ENCODE results near the gene SFI1. TPM values are rescaled to one million over a fixed set of nuclear protein-coding genes. Genes with fewer than 3 reads are reported as not detected.
"Not testable (repeated sequence)": the region's sequence is repeated elsewhere in the genome, so short reads cannot be mapped to it uniquely, and the experiment has no call there.

SFI1 gene
- total RNA-seq, 4 donors from 2014 or later = 9.4 to 21.1 (median 15.4) TPM

GRCh38 chr22:31475800-31476199 is 20.5 kb upstream of the SFI1 start:
- TF ChIP-seq POLR2AphosphoS5 (IDR thresholded peaks at IDR 0.05) (no peak), EP300 (IDR thresholded peaks at IDR 0.05) (no peak), CTCF (IDR thresholded peaks at IDR 0.05) (no peak), POLR2A (IDR thresholded peaks at IDR 0.05; ENCODE audit: low read depth) (no peak)
- Histone ChIP-seq H3K9me3 (no peaks in the 10 kb centered on the region), H3K36me3 (peaks cover 0 to 51% (median 33%) of the 10 kb centered on the region in 4 donors), H3K27ac (replicated peaks in 1 of 4) (no peak overlapping the region), H3K4me3 (no peak overlapping the region), H3K27me3 (no peaks in the 10 kb centered on the region), H3K4me1 (peaks cover 0 to 6% (median 2%) of the 10 kb centered on the region in 4 donors)
- intact Hi-C loops (cut with DNase I) = no loop called here
- no peak for DNase-seq (ENCODE audit: extremely low spot score)
- 87% methylated on average over 3 of the region's 3 CpGs for WGBS

GRCh38 chr22:31477329-31477728 is 19.0 kb upstream of the SFI1 start:
- intact Hi-C loops (cut with DNase I) = no loop called here
- peaks cover 7 to 57% (median 39%) of the 10 kb centered on the region in 4 donors for H3K36me3 ChIP-seq
- 92% methylated on average over 4 of the region's 4 CpGs for WGBS
- H3K9me3 ChIP-seq = no peaks in the 10 kb centered on the region
- H3K27me3 ChIP-seq = no peaks in the 10 kb centered on the region
- no peak for DNase-seq (ENCODE audit: extremely low spot score)
- peaks cover 0 to 6% (median 2%) of the 10 kb centered on the region in 4 donors for H3K4me1 ChIP-seq
- no peak for TF ChIP-seq POLR2A (IDR thresholded peaks at IDR 0.05; ENCODE audit: low read depth)
- TF ChIP-seq POLR2AphosphoS5 (IDR thresholded peaks at IDR 0.05) = no peak
- no peak for TF ChIP-seq CTCF (IDR thresholded peaks at IDR 0.05)
- no peak for TF ChIP-seq EP300 (IDR thresholded peaks at IDR 0.05)
- H3K4me3 ChIP-seq = no peak overlapping the region
- H3K27ac ChIP-seq (replicated peaks in 1 of 4) = no peak overlapping the region

GRCh38 chr22:31481129-31481528 is 15.2 kb upstream of the SFI1 start:
- no peak overlapping the region for H3K4me3 ChIP-seq
- H3K27ac ChIP-seq (replicated peaks in 1 of 4) = no peak overlapping the region
- intact Hi-C loops (cut with DNase I) = no loop called here
- WGBS = 94% methylated on average over 3 of the region's 3 CpGs
- peaks cover 0 to 22% (median 9%) of the 10 kb centered on the region in 4 donors for H3K4me1 ChIP-seq
- no peaks in the 10 kb centered on the region for H3K9me3 ChIP-seq
- DNase-seq (ENCODE audit: extremely low spot score) = no peak
- no peaks in the 10 kb centered on the region for H3K27me3 ChIP-seq
- TF ChIP-seq POLR2A (IDR thresholded peaks at IDR 0.05; ENCODE audit: low read depth) = no peak
- H3K36me3 ChIP-seq = peaks cover 22 to 85% (median 63%) of the 10 kb centered on the region in 4 donors

GRCh38 chr22:31482470-31482869 is 13.9 kb upstream of the SFI1 start:
- H3K9me3 ChIP-seq; intact Hi-C loops (cut with DNase I); DNase-seq (ENCODE audit: extremely low spot score); H3K27me3 ChIP-seq; H3K27ac ChIP-seq (replicated peaks in 1 of 4); H3K4me3 ChIP-seq: not testable (repeated sequence)
- H3K4me1 ChIP-seq = peaks cover 0 to 26% (median 17%) of the 10 kb centered on the region in 4 donors
- H3K36me3 ChIP-seq = peaks cover 33 to 92% (median 70%) of the 10 kb centered on the region in 4 donors
- 89% methylated on average over 8 of the region's 8 CpGs for WGBS

- H3K27ac ChIP-seq (replicated peaks in 1 of 4); H3K9me3 ChIP-seq; H3K4me3 ChIP-seq; DNase-seq (ENCODE audit: extremely low spot score); intact Hi-C loops (cut with DNase I); H3K27me3 ChIP-seq: not testable (repeated sequence)
- peaks cover 20 to 55% (median 42%) of the 10 kb centered on the region in 4 donors for H3K4me1 ChIP-seq
- peaks cover 32 to 64% (median 51%) of the 10 kb centered on the region in 4 donors for H3K36me3 ChIP-seq
- 93% methylated on average over 11 of the region's 11 CpGs for WGBS
These were observed 10.0 kb upstream of the SFI1 start for GRCh38 chr22:31486369-31486768.

GRCh38 chr22:31486951-31487350 is 9.4 kb upstream of the SFI1 start:
- WGBS = 93% methylated on average over 2 of the region's 2 CpGs
- Histone ChIP-seq H3K27me3 (no peaks in the 10 kb centered on the region), H3K36me3 (peaks cover 28 to 59% (median 46%) of the 10 kb centered on the region in 4 donors), H3K27ac (replicated peaks in 1 of 4) (no peak overlapping the region), H3K4me3 (no peak overlapping the region), H3K4me1 (peaks cover 20 to 61% (median 43%) of the 10 kb centered on the region in 4 donors), H3K9me3 (no peaks in the 10 kb centered on the region)
- intact Hi-C loops (cut with DNase I) = no loop called here
- no peak for DNase-seq (ENCODE audit: extremely low spot score)
- TF ChIP-seq EP300 (IDR thresholded peaks at IDR 0.05) = no peak
- TF ChIP-seq POLR2AphosphoS5 (IDR thresholded peaks at IDR 0.05) = no peak
- TF ChIP-seq CTCF (IDR thresholded peaks at IDR 0.05) = no peak
- TF ChIP-seq POLR2A (IDR thresholded peaks at IDR 0.05; ENCODE audit: low read depth) = no peak
